B cell (primary cell): ENCODE measurements around the gene PTGFRN. TPM values are rescaled to one million over a fixed set of nuclear protein-coding genes. Genes with fewer than 3 reads are reported as not detected.

ENCODE experiments used
- ATAC-seq: fragments of 200-7000 bp; cut with Tn5 transposase; one replicate; pipeline ENCODE4 v1.10.0; 2021; ENCODE audit warnings: low read depth, mild to moderate bottlenecking, moderate number of reproducible peaks, moderate library complexity
- CTCF ChIA-PET: fragments of 350-600 bp; sonication (Branson Sonifier 250); formaldehyde crosslinking; loops from one replicate; lab custom pipeline; 2021; ENCODE audit warnings: antibody characterized with exemption, inconsistent platforms; lab: Charles Lee
- POLR2A ChIA-PET: fragments of 350-600 bp; sonication (Branson Sonifier 250); formaldehyde crosslinking; loops from one replicate; lab custom pipeline; 2021; ENCODE audit warnings: antibody characterized with exemption; lab: Charles Lee
- DNase-seq: peaks from one replicate; pipeline ENCODE4 v3.0.0; 2013
- H2AFZ ChIP-seq: 2 replicates; pipeline ENCODE4 v1.6.1; 2012; ENCODE audit warnings: mild to moderate bottlenecking, low read depth, low read length; ENCODE audit not compliant: insufficient read depth, poor library complexity, severe bottlenecking
- H3K27ac ChIP-seq, 2 donors: 1 replicate in 1 of 2; 2 replicates in 1 of 2; pipeline ENCODE4 v1.5.1; 2012 to 2013; ENCODE audit warnings: low read length in 2 of 2, mild to moderate bottlenecking in 2 of 2, moderate library complexity in 1 of 2
- H3K27me3 ChIP-seq, 4 experiments: fragments of 200-600 bp in 1 of 4; sonication (generic) in 1 of 4; replicated peaks in 1 of 4; 1 replicate in 2 of 4; 2 replicates in 2 of 4; pipeline versions ENCODE4 v1.6.1 to v1.7.0; 2013 to 2016; ENCODE audit warnings: low read length in 3 of 4, mild to moderate bottlenecking in 2 of 4, mixed read lengths in 1 of 4, moderate library complexity in 1 of 4; ENCODE audit not compliant: insufficient read depth in 4 of 4, control insufficient read depth in 3 of 4; ENCODE audit errors: control extremely low read depth in 1 of 4
- H3K36me3 ChIP-seq, 2 experiments: replicated peaks in 1 of 2; 1 replicate in 1 of 2; 2 replicates in 1 of 2; pipeline versions ENCODE4 v1.6.1 to v1.7.1; 2013; ENCODE audit warnings: low read length in 1 of 2; ENCODE audit not compliant: insufficient read depth in 2 of 2, control insufficient read depth in 1 of 2; ENCODE audit errors: control extremely low read depth in 1 of 2, extremely low read depth in 1 of 2
- H3K4me1 ChIP-seq, 2 donors: fragments of 200-600 bp in 1 of 2; sonication (generic) in 1 of 2; 1 replicate in 1 of 2; 2 replicates in 1 of 2; pipeline versions ENCODE4 v1.5.1 to v1.6.1; 2013 to 2017; ENCODE audit warnings: low read length in 2 of 2; ENCODE audit not compliant: control insufficient read depth in 2 of 2, insufficient read depth in 2 of 2
- H3K4me2 ChIP-seq: replicated peaks from 2 replicates; pipeline ENCODE3; 2012; ENCODE audit warnings: mild to moderate bottlenecking, low read depth, low read length; ENCODE audit not compliant: poor library complexity, severe bottlenecking
- H3K4me3 ChIP-seq, 5 experiments: fragments of 200-600 bp in 1 of 5; sonication (generic) in 1 of 5; 1 replicate in 3 of 5; 2 replicates in 2 of 5; pipeline versions ENCODE4 v1.5.1 to v1.7.0; 2011 to 2016; ENCODE audit warnings: low read length in 4 of 5, mild to moderate bottlenecking in 4 of 5, low read depth in 2 of 5, control low read depth in 1 of 5, moderate library complexity in 1 of 5; ENCODE audit not compliant: insufficient read depth in 1 of 5; ENCODE audit errors: control extremely low read depth in 1 of 5, extremely low read depth in 1 of 5
- H3K79me2 ChIP-seq: fragments of 200-600 bp; sonication (generic); one replicate; pipeline ENCODE4 v1.6.0; 2016; ENCODE audit warnings: low read length; ENCODE audit not compliant: control insufficient read depth, insufficient read depth
- H3K9ac ChIP-seq: fragments of 200-600 bp; sonication (generic); 2 replicates; pipeline ENCODE4 v1.6.1; 2017; ENCODE audit warnings: mild to moderate bottlenecking, low read length, moderate library complexity
- H3K9me3 ChIP-seq, 3 donors: one replicate each; pipeline versions ENCODE4 v1.6.1 to v1.7.1; 2013; ENCODE audit warnings: low read length in 2 of 3; ENCODE audit not compliant: control insufficient read depth in 2 of 3, insufficient read depth in 1 of 3; ENCODE audit errors: control extremely low read depth in 1 of 3
- H4K20me1 ChIP-seq: 2 replicates; pipeline ENCODE4 v1.6.0; 2012; ENCODE audit warnings: mild to moderate bottlenecking, low read length; ENCODE audit not compliant: insufficient read depth, control insufficient read depth, poor library complexity, severe bottlenecking
- H3K27ac Mint-ChIP-seq: one replicate; pipeline ENCODE4 v1.8.0; 2021; ENCODE audit warnings: mixed read lengths
- H3K27me3 Mint-ChIP-seq: one replicate; pipeline ENCODE4 v1.8.0; 2021; ENCODE audit warnings: mixed read lengths
- H3K4me1 Mint-ChIP-seq: one replicate; pipeline ENCODE4 v1.8.0; 2021; ENCODE audit warnings: mixed read lengths
- H3K4me3 Mint-ChIP-seq: one replicate; pipeline ENCODE4 v1.8.0; 2021; ENCODE audit warnings: mixed read lengths
- H3K9me3 Mint-ChIP-seq: one replicate; pipeline ENCODE4 v1.8.0; 2022; ENCODE audit warnings: mixed read lengths; ENCODE audit not compliant: insufficient read depth
- EZH2 ChIP-seq: IDR thresholded peaks from 2 replicates; pipeline ENCODE4 v1.6.1; 2012; ENCODE audit warnings: borderline replicate concordance, low read depth, mild to moderate bottlenecking, moderate library complexity, low read length; ENCODE audit not compliant: insufficient read depth, poor library complexity, severe bottlenecking
- WGBS: methylation state at CpG from one replicate; pipeline ENCODE4 v1.1.5; 2013; ENCODE audit warnings: missing lambda C conversion rate; ENCODE audit not compliant: insufficient coverage; 5-methylcytosine and 5-hydroxymethylcytosine counted together
- intact Hi-C: fragments of 100-400 bp; cut with micrococcal nuclease; formaldehyde crosslinking; loops from one replicate; pipeline ENCODE4 v1.10.0; 2022
- polyA plus RNA-seq: library from polyadenylated mRNA; depleted of rRNA; stranded (reverse); fragments of >200 nt; gene quantifications from 2 replicates; pipeline ENCODE4 v1.2.3, GENCODE V29; 2012
- total RNA-seq, 2 donors: library from RNA; stranded (reverse); fragments of 120-200 nt in 1 of 2; gene quantifications; 1 replicate in 1 of 2; 2 replicates in 1 of 2; pipeline versions ENCODE4 v1.2.3 to v1.2.4, GENCODE V29; 2013 to 2022
- TF ChIP-seq, protein P1 (sequence below): fragments of 200-600 bp; IDR thresholded peaks from one replicate; pipeline ENCODE4 v1.8.0; 2022; ENCODE audit warnings: antibody characterized with exemption, mild to moderate bottlenecking

Gene PTGFRN
- total and polyA plus RNA-seq, 2 donors (not counting 1 experiment from before 2014, with no cell fraction given), result 0.17 TPM; not detected in 1

GRCh38 chr1:116921937-116922336 lies 12.2 kb downstream of the PTGFRN start:
- Histone ChIP-seq H3K9me3 (no peaks in the 10 kb centered on the region), H3K27ac (no peak overlapping the region), H3K27me3 (peaks cover 0 to 12% (median 0%) of the 10 kb centered on the region in 4 experiments), H3K9ac (no peak overlapping the region), H3K36me3 (no peaks in the 10 kb centered on the region), H3K4me3 (no peak overlapping the region), H2AFZ (no peak overlapping the region), H3K79me2 (no peaks in the 10 kb centered on the region), H4K20me1 (no peaks in the 10 kb centered on the region), H3K4me2 (no peak overlapping the region), H3K4me1 (no peaks in the 10 kb centered on the region)
- no peaks in the 10 kb centered on the region for H3K4me1 Mint-ChIP-seq
- POLR2A ChIA-PET, result no interaction called here
- H3K9me3 Mint-ChIP-seq, result no peaks in the 10 kb centered on the region
- H3K27me3 Mint-ChIP-seq, result peaks cover 11% of the 10 kb centered on the region
- TF ChIP-seq, protein P1, sequence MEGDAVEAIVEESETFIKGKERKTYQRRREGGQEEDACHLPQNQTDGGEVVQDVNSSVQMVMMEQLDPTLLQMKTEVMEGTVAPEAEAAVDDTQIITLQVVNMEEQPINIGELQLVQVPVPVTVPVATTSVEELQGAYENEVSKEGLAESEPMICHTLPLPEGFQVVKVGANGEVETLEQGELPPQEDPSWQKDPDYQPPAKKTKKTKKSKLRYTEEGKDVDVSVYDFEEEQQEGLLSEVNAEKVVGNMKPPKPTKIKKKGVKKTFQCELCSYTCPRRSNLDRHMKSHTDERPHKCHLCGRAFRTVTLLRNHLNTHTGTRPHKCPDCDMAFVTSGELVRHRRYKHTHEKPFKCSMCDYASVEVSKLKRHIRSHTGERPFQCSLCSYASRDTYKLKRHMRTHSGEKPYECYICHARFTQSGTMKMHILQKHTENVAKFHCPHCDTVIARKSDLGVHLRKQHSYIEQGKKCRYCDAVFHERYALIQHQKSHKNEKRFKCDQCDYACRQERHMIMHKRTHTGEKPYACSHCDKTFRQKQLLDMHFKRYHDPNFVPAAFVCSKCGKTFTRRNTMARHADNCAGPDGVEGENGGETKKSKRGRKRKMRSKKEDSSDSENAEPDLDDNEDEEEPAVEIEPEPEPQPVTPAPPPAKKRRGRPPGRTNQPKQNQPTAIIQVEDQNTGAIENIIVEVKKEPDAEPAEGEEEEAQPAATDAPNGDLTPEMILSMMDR, result no peak
- no peak for TF ChIP-seq EZH2
- intact Hi-C loops, result no loop called here
- ATAC-seq, result no peak
- H3K27ac Mint-ChIP-seq, result no peak overlapping the region
- WGBS, result 82% methylated on average over 2 of the region's 5 CpGs
- no peak for DNase-seq
- CTCF ChIA-PET, result no interaction called here
- H3K4me3 Mint-ChIP-seq, result no peak overlapping the region

DNA sequence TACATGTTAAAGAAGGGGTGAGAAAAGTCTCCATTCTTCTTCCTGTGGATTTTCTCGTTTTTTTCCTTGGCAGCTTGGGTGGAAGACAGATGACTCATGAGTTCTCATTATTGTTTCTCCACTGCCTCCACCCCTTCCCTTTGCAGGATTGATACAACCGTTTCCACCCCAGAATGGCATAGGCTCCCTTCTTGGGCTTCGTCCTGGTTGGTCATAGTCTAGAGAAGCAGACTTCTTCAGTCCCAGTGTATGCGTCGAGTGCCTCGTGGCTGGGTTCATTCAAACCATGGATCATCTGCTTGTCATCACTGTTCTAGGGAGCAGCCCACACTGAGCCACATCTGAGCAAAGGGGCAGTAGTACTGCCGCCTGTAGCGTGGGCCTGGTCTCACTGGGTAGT lies 13.7 kb downstream of the PTGFRN start:
- no peaks in the 10 kb centered on the region for H3K36me3 ChIP-seq
- H3K9me3 ChIP-seq, result no peaks in the 10 kb centered on the region
- H3K27me3 ChIP-seq, result peaks cover 0 to 12% (median 0%) of the 10 kb centered on the region in 4 experiments
- H3K79me2 ChIP-seq, result no peaks in the 10 kb centered on the region
- DNase-seq, result no peak
- no peak overlapping the region for H3K4me3 Mint-ChIP-seq
- 88% methylated on average over 8 of the region's 8 CpGs for WGBS
- no peak overlapping the region for H2AFZ ChIP-seq
- peaks cover 11% of the 10 kb centered on the region for H3K27me3 Mint-ChIP-seq
- ChIA-PET CTCF (no interaction called here), POLR2A (no interaction called here)
- H3K4me3 ChIP-seq, result no peak overlapping the region
- no peak overlapping the region for H3K27ac Mint-ChIP-seq
- H3K4me1 ChIP-seq, result no peaks in the 10 kb centered on the region
- H3K9me3 Mint-ChIP-seq, result no peaks in the 10 kb centered on the region
- no peak for TF ChIP-seq EZH2
- TF ChIP-seq, protein P1, result no peak
- intact Hi-C loops, result no loop called here
- no peak overlapping the region for H3K27ac ChIP-seq
- H3K9ac ChIP-seq, result no peak overlapping the region
- ATAC-seq, result no peak
- no peak overlapping the region for H3K4me2 ChIP-seq
- no peaks in the 10 kb centered on the region for H4K20me1 ChIP-seq
- H3K4me1 Mint-ChIP-seq, result no peaks in the 10 kb centered on the region
